HG03565 (cell line): Measurements from ENCODE around the gene SH2D3C.

ENCODE experiments used
- ATAC-seq: cut with Tn5 transposase; IDR thresholded peaks from one replicate; pipeline ENCODE4 v1.9.1; 2021; ENCODE audit warnings: mild to moderate bottlenecking, moderate library complexity; ENCODE audit not compliant: unreplicated experiment

SH2D3C gene

GRCh38 chr9:127778280-127779135 is at the start of gene SH2D3C:
Gene SH2D3C, minus strand, starts transcription at chr9:127778666. Its CDS starts 39 bp downstream, at chr9:127778627.
- no peak for ATAC-seq

GRCh38 chr9:127826253-127826913 is 47.9 kb upstream of the SH2D3C start:
- ATAC-seq = no peak

GRCh38 chr9:127825319-127826051 is 47.0 kb upstream of the SH2D3C start:
- no peak for ATAC-seq

- ATAC-seq = no peak
Measured at GRCh38 chr9:127822108-127822507, 43.6 kb upstream of the SH2D3C start.

GRCh38 chr9:127818574-127818973 is 40.1 kb upstream of the SH2D3C start:
- ATAC-seq = no peak

GRCh38 chr9:127817881-127818434 is 39.5 kb upstream of the SH2D3C start:
- ATAC-seq = no peak

- no peak for ATAC-seq
Measured at GRCh38 chr9:127816728-127817127, 38.3 kb upstream of the SH2D3C start.

GRCh38 chr9:127816362-127816725 is 37.9 kb upstream of the SH2D3C start:
- ATAC-seq = no peak

GRCh38 chr9:127815512-127816361 is 37.3 kb upstream of the SH2D3C start:
- no peak for ATAC-seq

- no peak for ATAC-seq
Measured at GRCh38 chr9:127814619-127815511, 36.4 kb upstream of the SH2D3C start.

- no peak for ATAC-seq
Measured at GRCh38 chr9:127813686-127814226, 35.3 kb upstream of the SH2D3C start.

GRCh38 chr9:127812936-127813675 is 34.6 kb upstream of the SH2D3C start:
- no peak for ATAC-seq

GRCh38 chr9:127812011-127812410 is 33.5 kb upstream of the SH2D3C start:
- ATAC-seq = no peak

- ATAC-seq = no peak
Measured at GRCh38 chr9:127810378-127811187, 32.1 kb upstream of the SH2D3C start.

GRCh38 chr9:127809540-127810377 is 31.3 kb upstream of the SH2D3C start:
- ATAC-seq = no peak

- no peak for ATAC-seq
Measured at GRCh38 chr9:127809002-127809539, 30.6 kb upstream of the SH2D3C start.
